ENCODE measurements around the gene ZNF439.
"Not testable (repeated sequence)": the region's sequence is repeated elsewhere in the genome, so short reads cannot be mapped to it uniquely, and the experiment has no call there.

The ZNF439 gene

GRCh38 chr19:11843722-11844121 lies 4.8 kb upstream of the ZNF439 start:
- Histone ChIP-seq H3K79me2 (ENCODE audit: low read length) (no peaks in the 10 kb centered on the region), H3K27ac (ENCODE audit: low read length) (no peak overlapping the region), H3K4me3 (ENCODE audit: low read length) (no peak overlapping the region), H3K9me3 (ENCODE audit: insufficient read depth, low read length) (no peaks in the 10 kb centered on the region; the same call in 1 of the 2 replicates), H3K4me1 (ENCODE audit: low read length) (0 out of 2 replicates have a peak, but pooled peaks cover 10% of the 10 kb centered on the region), H4K20me1 (ENCODE audit: insufficient read depth, low read length) (no peaks in the 10 kb centered on the region), H3K4me2 (ENCODE audit: low read length) (no peak overlapping the region), H3K27me3 (ENCODE audit: low read depth, low read length) (no peaks in the 10 kb centered on the region), H3K9ac (ENCODE audit: low read length) (no peak overlapping the region), H3K36me3 (replicated peaks; ENCODE audit: low read depth, low read length) (no peaks in the 10 kb centered on the region), H2AFZ (ENCODE audit: low read depth, low read length) (no peak overlapping the region)
- TF ChIP-seq CTCF (IDR thresholded peaks at IDR 0.05; ENCODE audit: low read depth, low read length) (no peak), EZH2phosphoT487 (IDR thresholded peaks at IDR 0.05; ENCODE audit: low read depth) (no peak)

GRCh38 chr19:11847615-11848014 lies 911 bp upstream of the ZNF439 start:
- peaks cover 14% of the 10 kb centered on the region; the same call in 1 of the 2 replicates for H3K4me1 ChIP-seq (ENCODE audit: low read length)
- not testable (repeated sequence) for H3K4me3 ChIP-seq (ENCODE audit: low read length); H2AFZ ChIP-seq (ENCODE audit: low read depth, low read length); H4K20me1 ChIP-seq (ENCODE audit: insufficient read depth, low read length); H3K27ac ChIP-seq (ENCODE audit: low read length); H3K9me3 ChIP-seq (ENCODE audit: insufficient read depth, low read length); H3K4me2 ChIP-seq (ENCODE audit: low read length); H3K79me2 ChIP-seq (ENCODE audit: low read length); H3K27me3 ChIP-seq (ENCODE audit: low read depth, low read length); H3K9ac ChIP-seq (ENCODE audit: low read length); H3K36me3 ChIP-seq (replicated peaks; ENCODE audit: low read depth, low read length)

- no peak overlapping the region for H3K27ac ChIP-seq (ENCODE audit: low read length)
- peak overlapping the region; percentile 81; the same call in 1 of the 2 replicates for H2AFZ ChIP-seq (ENCODE audit: low read depth, low read length)
- H4K20me1 ChIP-seq (ENCODE audit: insufficient read depth, low read length) = no peaks in the 10 kb centered on the region
- H3K9ac ChIP-seq (ENCODE audit: low read length) = no peak overlapping the region
- H3K4me3 ChIP-seq (ENCODE audit: low read length) = peak overlapping the region; percentile 81
- H3K9me3 ChIP-seq (ENCODE audit: insufficient read depth, low read length) = no peaks in the 10 kb centered on the region
- H3K79me2 ChIP-seq (ENCODE audit: low read length) = no peaks in the 10 kb centered on the region
- no peaks in the 10 kb centered on the region for H3K27me3 ChIP-seq (ENCODE audit: low read depth, low read length)
- peaks cover 10% of the 10 kb centered on the region; the same call in 1 of the 2 replicates for H3K4me1 ChIP-seq (ENCODE audit: low read length)
- no peak for TF ChIP-seq CTCF (IDR thresholded peaks at IDR 0.05; ENCODE audit: low read depth, low read length)
- no peak for TF ChIP-seq EZH2phosphoT487 (IDR thresholded peaks at IDR 0.05; ENCODE audit: low read depth)
- peak overlapping the region; percentile 72 for H3K4me2 ChIP-seq (ENCODE audit: low read length)
- H3K36me3 ChIP-seq (replicated peaks; ENCODE audit: low read depth, low read length) = no peaks in the 10 kb centered on the region
Measured at GRCh38 chr19:11848200-11848593, 329 bp upstream of the ZNF439 start.

- H4K20me1 ChIP-seq (ENCODE audit: insufficient read depth, low read length); H3K36me3 ChIP-seq (replicated peaks; ENCODE audit: low read depth, low read length); H3K4me1 ChIP-seq (ENCODE audit: low read length); H3K79me2 ChIP-seq (ENCODE audit: low read length); H3K27me3 ChIP-seq (ENCODE audit: low read depth, low read length); H3K4me3 ChIP-seq (ENCODE audit: low read length); H3K9ac ChIP-seq (ENCODE audit: low read length); H3K4me2 ChIP-seq (ENCODE audit: low read length); H3K27ac ChIP-seq (ENCODE audit: low read length); H3K9me3 ChIP-seq (ENCODE audit: insufficient read depth, low read length); H2AFZ ChIP-seq (ENCODE audit: low read depth, low read length): not testable (repeated sequence)
Measured at GRCh38 chr19:11850289-11850688, 1.8 kb downstream of the ZNF439 start.

- Histone ChIP-seq H2AFZ (ENCODE audit: low read depth, low read length) (no peak overlapping the region), H4K20me1 (ENCODE audit: insufficient read depth, low read length) (no peaks in the 10 kb centered on the region), H3K4me2 (ENCODE audit: low read length) (no peak overlapping the region), H3K79me2 (ENCODE audit: low read length) (no peaks in the 10 kb centered on the region), H3K27me3 (ENCODE audit: low read depth, low read length) (no peaks in the 10 kb centered on the region), H3K4me3 (ENCODE audit: low read length) (no peak overlapping the region), H3K27ac (ENCODE audit: low read length) (no peak overlapping the region), H3K9ac (ENCODE audit: low read length) (no peak overlapping the region), H3K36me3 (replicated peaks; ENCODE audit: low read depth, low read length) (no peaks in the 10 kb centered on the region), H3K9me3 (ENCODE audit: insufficient read depth, low read length) (no peaks in the 10 kb centered on the region), H3K4me1 (ENCODE audit: low read length) (peaks cover 4% of the 10 kb centered on the region; the same call in 1 of the 2 replicates)
- TF ChIP-seq CTCF (IDR thresholded peaks at IDR 0.05; ENCODE audit: low read depth, low read length) = no peak
- no peak for TF ChIP-seq EZH2phosphoT487 (IDR thresholded peaks at IDR 0.05; ENCODE audit: low read depth)
Measured at GRCh38 chr19:11853358-11853757, 4.8 kb downstream of the ZNF439 start.
